Stimulated activated naive CD8-positive, alpha-beta T cell treated with anti-CD3 and anti-CD28 coated beads, Interleukin-15, amount 100 ng/mL, for 72 hours (primary cell): ENCODE data around the gene SZT2.
"Not testable (repeated sequence)": the region's sequence is repeated elsewhere in the genome, so short reads cannot be mapped to it uniquely, and the experiment has no call there.

ENCODE experiments used
- ATAC-seq: fragments of 150-1000 bp; cut with Tn5 transposase; 2 replicates; pipeline ENCODE4 v1.10.0; 2021; ENCODE audit warnings: mild to moderate bottlenecking, moderate library complexity
- DNase-seq, 2 donors: peaks; one replicate each; pipeline ENCODE4 v3.0.0; 2021 to 2022
- H3K27ac Mint-ChIP-seq, 2 donors: one replicate each; pipeline ENCODE4 v1.8.0; 2022; ENCODE audit warnings: mild to moderate bottlenecking in 2 of 2, mixed read lengths in 2 of 2, moderate library complexity in 2 of 2
- H3K27me3 Mint-ChIP-seq: one replicate; pipeline ENCODE4 v1.8.0; 2022; ENCODE audit warnings: mixed read lengths
- H3K4me1 Mint-ChIP-seq: one replicate; pipeline ENCODE4 v1.8.0; 2022; ENCODE audit warnings: mild to moderate bottlenecking, mixed read lengths
- H3K4me3 Mint-ChIP-seq, 2 donors: one replicate each; pipeline ENCODE4 v1.8.0; 2022; ENCODE audit warnings: mild to moderate bottlenecking in 2 of 2, mixed read lengths in 2 of 2, moderate library complexity in 1 of 2
- H3K9me3 Mint-ChIP-seq, 2 donors: one replicate each; pipeline ENCODE4 v1.8.0; 2022; ENCODE audit warnings: mixed read lengths in 2 of 2

Gene SZT2

DNA sequence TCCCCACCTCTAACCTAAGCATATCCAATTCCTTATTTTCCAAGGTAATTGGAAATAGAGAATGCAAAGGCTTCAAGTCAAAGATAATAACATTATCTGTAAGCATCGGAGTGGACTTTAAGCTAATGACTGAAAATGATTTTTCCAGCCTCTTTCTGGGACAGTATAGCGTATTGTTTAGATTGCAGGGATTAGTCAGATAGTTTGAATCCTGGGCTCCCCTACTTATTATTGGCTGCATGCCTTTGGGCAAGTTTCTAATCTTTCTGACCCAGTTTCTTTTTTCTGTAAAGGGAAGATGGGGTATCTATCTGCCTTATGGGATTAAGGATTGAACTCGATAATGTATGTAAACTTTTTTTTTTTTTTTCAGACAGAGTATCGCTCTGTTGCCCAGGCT is 32.4 kb upstream of the SZT2 start:
- no peaks in the 10 kb centered on the region for H3K27me3 Mint-ChIP-seq
- ATAC-seq: no peak
- H3K4me1 Mint-ChIP-seq: peaks cover 38% of the 10 kb centered on the region
- H3K27ac Mint-ChIP-seq: no peak overlapping the region
- no peak for DNase-seq
- H3K9me3 Mint-ChIP-seq: no peaks in the 10 kb centered on the region
- peak overlapping the region in 1 of 2 donors; percentile 98 for H3K4me3 Mint-ChIP-seq

DNA sequence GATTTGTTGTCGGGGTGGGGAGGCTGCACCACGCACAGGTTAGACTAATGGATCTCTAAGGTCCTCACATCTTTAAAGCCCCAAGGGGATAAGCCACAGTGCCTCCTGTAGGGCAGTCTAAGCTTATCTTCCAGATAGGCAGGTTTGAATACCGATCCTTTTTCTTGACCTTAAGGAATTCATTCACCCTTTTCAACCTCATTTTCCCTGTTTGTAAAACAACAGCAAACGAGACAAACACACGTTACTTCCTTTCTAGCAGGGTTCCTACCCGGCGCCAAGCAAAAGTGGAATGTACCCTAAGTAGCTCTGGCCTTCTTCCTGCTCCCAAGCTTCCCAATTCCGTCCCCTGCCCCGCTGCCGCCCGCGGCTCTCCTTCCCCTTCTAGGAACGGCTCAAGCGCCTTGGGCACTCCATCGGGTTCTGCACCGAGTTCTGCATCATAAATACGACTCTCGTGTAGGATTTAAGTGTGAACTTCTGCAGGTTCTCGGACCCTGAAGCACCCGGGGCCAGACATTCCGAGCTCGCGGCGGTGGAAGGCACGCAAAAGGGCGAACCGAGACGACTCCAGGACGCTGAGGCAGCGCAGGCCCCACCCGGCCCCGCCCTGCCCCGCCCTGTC is 31.5 kb upstream of the SZT2 start:
- H3K4me1 Mint-ChIP-seq: peaks cover 48% of the 10 kb centered on the region
- ATAC-seq: peak; percentile 38
- H3K27me3 Mint-ChIP-seq: no peaks in the 10 kb centered on the region
- H3K9me3 Mint-ChIP-seq: no peaks in the 10 kb centered on the region
- no peak for DNase-seq
- H3K27ac Mint-ChIP-seq: peak overlapping the region; percentile 95 to 96
- peak overlapping the region; percentile 94 to 98 for H3K4me3 Mint-ChIP-seq

DNA sequence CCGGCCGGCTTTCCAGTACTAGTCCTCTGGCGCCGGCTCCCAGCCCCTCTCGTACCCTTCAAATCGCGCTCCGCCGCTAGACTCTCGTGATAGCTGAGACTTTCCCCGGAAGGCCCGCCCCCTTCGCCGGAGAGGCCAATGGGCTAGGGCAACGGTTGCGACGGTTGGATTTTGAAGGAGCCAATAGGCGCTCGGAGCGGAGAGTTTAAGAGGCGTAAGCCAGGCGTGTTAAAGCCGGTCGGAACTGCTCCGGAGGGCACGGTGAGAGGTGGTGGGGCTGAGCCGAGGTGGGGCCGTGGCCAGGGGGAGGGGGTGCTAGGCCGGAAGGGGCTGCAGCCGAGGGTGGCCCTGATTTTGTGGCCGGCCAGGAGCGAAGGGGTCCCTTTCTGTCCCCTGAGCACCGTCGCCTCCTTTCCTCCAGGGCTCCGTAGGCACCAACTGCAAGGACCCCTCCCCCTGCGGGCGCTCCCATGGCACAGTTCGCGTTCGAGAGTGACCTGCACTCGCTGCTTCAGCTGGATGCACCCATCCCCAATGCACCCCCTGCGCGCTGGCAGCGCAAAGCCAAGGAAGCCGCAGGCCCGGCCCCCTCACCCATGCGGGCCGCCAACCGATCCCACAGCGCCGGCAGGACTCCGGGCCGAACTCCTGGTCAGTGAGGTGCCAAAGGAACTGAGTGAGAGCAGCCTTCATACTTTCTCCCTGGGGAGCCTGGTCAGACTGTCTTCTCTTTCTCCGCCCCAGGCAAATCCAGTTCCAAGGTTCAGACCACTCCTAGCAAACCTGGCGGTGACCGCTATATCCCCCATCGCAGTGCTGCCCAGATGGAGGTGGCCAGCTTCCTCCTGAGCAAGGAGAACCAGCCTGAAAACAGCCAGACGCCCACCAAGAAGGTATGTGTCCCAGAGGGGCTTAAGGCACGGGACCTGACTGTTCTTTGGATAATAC is 30.7 kb upstream of the SZT2 start, which contains the start of gene CDC20:
Gene CDC20, plus strand, starts transcription at position 236 of the 948 bp plus-strand sequence. Its CDS starts 235 bp downstream, at position 471.
- no peaks in the 10 kb centered on the region for H3K9me3 Mint-ChIP-seq
- ATAC-seq: peak; percentile 98
- DNase-seq: peak; percentile 98 to 99
- no peaks in the 10 kb centered on the region for H3K27me3 Mint-ChIP-seq
- H3K27ac Mint-ChIP-seq: peak within 1 kb of the TSS; percentile 95 to 96
- H3K4me1 Mint-ChIP-seq: peaks cover 56% of the 10 kb centered on the region
- H3K4me3 Mint-ChIP-seq: peak within 1 kb of the TSS; percentile 94 to 98

- Mint-ChIP-seq H3K9me3 (no peaks in the 10 kb centered on the region), H3K27me3 (no peaks in the 10 kb centered on the region), H3K27ac (peak overlapping the region; percentile 80 to 94), H3K4me1 (peaks cover 63% of the 10 kb centered on the region), H3K4me3 (peak overlapping the region; percentile 94 to 98)
- ATAC-seq (no peak), DNase-seq (no peak)
These were observed 30.0 kb upstream of the SZT2 start for GRCh38 chr1:43359696-43360095.

GRCh38 chr1:43360616-43361015 is 29.1 kb upstream of the SZT2 start:
- peaks cover 72% of the 10 kb centered on the region for H3K4me1 Mint-ChIP-seq

GRCh38 chr1:43363283-43363934 is 26.3 kb upstream of the SZT2 start:
- H3K9me3 Mint-ChIP-seq: no peaks in the 10 kb centered on the region
- no peaks in the 10 kb centered on the region for H3K27me3 Mint-ChIP-seq
- ATAC-seq (no peak), DNase-seq (no peak)
- H3K4me1 Mint-ChIP-seq: peaks cover 84% of the 10 kb centered on the region
- H3K4me3 Mint-ChIP-seq: no peak overlapping the region
- no peak overlapping the region for H3K27ac Mint-ChIP-seq

More at GRCh38 chr1:43360616-43361015, 29.1 kb upstream of the SZT2 start:
- peak overlapping the region in 1 of 2 donors; percentile 87 for H3K27ac Mint-ChIP-seq
- peak overlapping the region; percentile 94 to 98 for H3K4me3 Mint-ChIP-seq
- ATAC-seq: no peak
- H3K27me3 Mint-ChIP-seq: no peaks in the 10 kb centered on the region
- no peaks in the 10 kb centered on the region for H3K9me3 Mint-ChIP-seq
- no peak for DNase-seq

DNA sequence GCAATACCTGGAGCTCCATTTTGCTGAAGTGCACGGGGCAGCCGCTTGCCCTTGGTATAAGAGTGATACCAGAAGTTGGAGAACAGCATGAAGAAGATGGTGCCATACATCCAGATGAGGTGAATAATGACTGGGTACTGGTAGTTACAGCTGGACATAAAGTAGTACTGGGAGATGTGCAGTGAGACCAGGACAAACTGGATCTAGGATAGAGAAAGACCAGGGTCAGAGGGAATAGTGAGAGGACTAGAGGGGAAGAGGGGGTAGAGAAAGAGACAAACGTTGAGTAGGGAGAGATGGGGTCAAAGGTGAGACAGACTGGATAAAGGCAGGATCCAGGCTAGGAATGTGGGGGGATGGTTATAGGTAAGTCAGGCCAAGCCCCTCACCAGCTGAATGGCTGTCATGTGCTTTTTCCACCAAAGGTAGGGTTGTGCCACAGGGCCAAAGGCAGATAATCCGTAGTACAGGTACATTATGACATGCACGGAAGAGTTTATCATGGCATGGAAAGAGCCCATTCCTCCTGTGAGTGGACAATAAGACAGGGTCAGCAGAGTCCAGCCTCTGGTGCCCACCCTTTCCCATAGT is 25.7 kb upstream of the SZT2 start:
- Mint-ChIP-seq H3K9me3 (no peaks in the 10 kb centered on the region), H3K4me1 (peaks cover 89% of the 10 kb centered on the region), H3K4me3 (no peak overlapping the region), H3K27me3 (no peaks in the 10 kb centered on the region), H3K27ac (no peak overlapping the region)
- DNase-seq: no peak
- no peak for ATAC-seq

- H3K27me3 Mint-ChIP-seq: no peaks in the 10 kb centered on the region
- H3K27ac Mint-ChIP-seq: peak overlapping the region; percentile 6 to 74
- H3K4me3 Mint-ChIP-seq: peak overlapping the region; percentile 88 to 90
- no peak for DNase-seq
- H3K4me1 Mint-ChIP-seq: peaks cover 81% of the 10 kb centered on the region
- no peak for ATAC-seq
- no peaks in the 10 kb centered on the region for H3K9me3 Mint-ChIP-seq
These were observed 24.0 kb upstream of the SZT2 start for GRCh38 chr1:43365678-43366077.

DNA sequence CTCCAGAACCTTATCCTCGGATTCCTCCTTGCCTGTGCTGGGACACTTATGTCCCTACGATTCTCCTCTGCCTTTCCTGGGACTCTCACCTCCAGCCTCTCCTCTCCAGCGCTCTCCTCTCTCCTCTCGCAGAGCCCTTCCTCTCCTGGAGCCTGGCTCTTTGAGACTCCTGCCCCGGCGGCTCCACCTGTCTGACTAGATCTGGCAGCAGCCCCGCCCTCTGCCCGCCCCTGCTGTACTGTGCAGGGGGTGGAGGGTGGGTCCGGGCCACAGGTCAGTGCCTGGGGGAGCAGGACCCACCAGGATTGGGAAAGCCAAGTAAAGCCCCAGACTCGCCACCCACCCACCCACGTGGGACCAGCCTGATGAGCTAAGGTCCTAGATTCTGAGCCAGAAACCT is 23.5 kb upstream of the SZT2 start:
- no peaks in the 10 kb centered on the region for H3K9me3 Mint-ChIP-seq
- peaks cover 78% of the 10 kb centered on the region for H3K4me1 Mint-ChIP-seq
- H3K27me3 Mint-ChIP-seq: no peaks in the 10 kb centered on the region
- H3K4me3 Mint-ChIP-seq: peak overlapping the region; percentile 88 to 90
- ATAC-seq (no peak), DNase-seq (no peak)
- peak overlapping the region; percentile 3 to 69 for H3K27ac Mint-ChIP-seq

- DNase-seq (no peak), ATAC-seq (no peak)
These were observed 23.1 kb upstream of the SZT2 start for GRCh38 chr1:43366601-43367025.

DNA sequence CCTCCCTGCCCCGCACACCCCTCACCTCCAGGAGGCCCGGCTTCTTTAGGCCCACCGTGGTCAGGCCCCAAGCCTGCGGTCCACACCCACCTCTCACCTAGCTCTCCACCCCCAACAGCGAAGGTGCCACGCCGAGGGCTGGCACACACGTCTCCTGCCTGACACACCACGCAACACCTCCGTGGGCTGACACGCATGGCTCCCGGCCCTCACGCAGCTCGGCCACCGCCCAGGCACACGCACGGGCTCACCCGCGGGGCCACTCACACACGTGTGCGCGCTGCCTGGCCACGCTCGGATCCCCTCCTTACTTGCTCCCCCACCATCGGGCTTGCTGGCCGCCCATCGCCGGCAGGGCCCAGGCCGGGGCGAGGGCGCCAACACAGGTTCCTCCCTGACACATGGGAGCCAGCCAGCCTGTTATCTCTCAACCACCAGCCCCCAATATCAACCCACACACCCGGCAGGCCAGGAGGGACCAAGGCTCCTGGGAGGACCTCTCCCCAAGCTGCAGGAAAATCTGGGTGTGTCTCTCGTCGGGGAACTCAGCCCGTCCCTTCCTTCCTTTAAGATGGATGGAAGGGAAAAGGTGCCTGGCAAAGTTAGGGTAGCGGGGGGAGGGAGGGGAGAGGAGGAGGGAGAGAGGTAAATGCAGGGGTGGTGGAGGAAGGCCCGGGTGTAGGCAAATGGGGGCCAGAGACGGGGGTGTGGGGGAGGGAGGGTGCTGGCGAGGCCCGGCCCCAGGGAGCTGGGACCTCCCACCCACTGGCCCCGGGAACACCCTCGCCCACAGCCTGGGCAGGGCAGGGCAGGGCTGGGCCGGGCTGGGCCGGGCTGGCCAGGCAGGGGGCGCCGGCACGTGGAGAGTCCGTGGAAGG is 22.4 kb upstream of the SZT2 start:
- peak; percentile 42 to 48 for DNase-seq

More at GRCh38 chr1:43366601-43367025, 23.1 kb upstream of the SZT2 start:
- Mint-ChIP-seq H3K4me3 (peak overlapping the region; percentile 88 to 90), H3K9me3 (no peaks in the 10 kb centered on the region), H3K27me3 (no peaks in the 10 kb centered on the region), H3K4me1 (peaks cover 73% of the 10 kb centered on the region), H3K27ac (peak overlapping the region; percentile 80 to 96)

GRCh38 chr1:43367904-43368645 is 21.6 kb upstream of the SZT2 start, which contains the start of gene ELOVL1:
Gene ELOVL1, minus strand, starts transcription at chr1:43368011. Its CDS starts 2,402 bp downstream, at chr1:43365609.
- ATAC-seq: peak; percentile 86
- peaks cover 59% of the 10 kb centered on the region for H3K4me1 Mint-ChIP-seq
- no peaks in the 10 kb centered on the region for H3K27me3 Mint-ChIP-seq
- peak within 1 kb of the TSS; percentile 95 to 97 for H3K27ac Mint-ChIP-seq
- H3K4me3 Mint-ChIP-seq: peak within 1 kb of the TSS; percentile 92 to 100
- H3K9me3 Mint-ChIP-seq: no peaks in the 10 kb centered on the region
- peak; percentile 86 to 87 for DNase-seq

More for the DNA sequence above, 22.4 kb upstream of the SZT2 start:
- Mint-ChIP-seq H3K27ac (peak overlapping the region; percentile 80 to 96), H3K4me1 (peaks cover 67% of the 10 kb centered on the region), H3K27me3 (no peaks in the 10 kb centered on the region), H3K9me3 (no peaks in the 10 kb centered on the region), H3K4me3 (peak overlapping the region; percentile 88 to 90)
- ATAC-seq: peak; percentile 66

DNA sequence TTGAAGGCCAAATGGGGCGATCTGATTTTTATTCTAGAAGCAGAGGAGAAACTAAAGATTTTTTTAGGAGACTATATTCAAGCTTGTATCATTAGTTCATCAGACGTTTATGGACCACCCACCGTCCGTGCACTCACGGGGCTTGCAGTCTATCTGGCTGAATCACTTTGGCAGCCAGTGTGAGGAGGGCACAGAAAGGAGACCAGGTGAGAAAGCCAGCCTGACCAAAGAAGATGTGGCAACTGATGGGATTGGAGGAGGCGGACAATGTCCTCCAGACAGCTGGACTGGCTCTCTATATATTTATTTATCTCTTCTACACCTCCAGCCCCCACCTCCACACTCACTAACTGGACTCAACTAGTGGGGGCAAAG is 21.1 kb upstream of the SZT2 start:
- no peaks in the 10 kb centered on the region for H3K27me3 Mint-ChIP-seq
- H3K9me3 Mint-ChIP-seq: no peaks in the 10 kb centered on the region
- ATAC-seq (no peak), DNase-seq (no peak)
- peak overlapping the region; percentile 92 to 100 for H3K4me3 Mint-ChIP-seq
- H3K4me1 Mint-ChIP-seq: peaks cover 53% of the 10 kb centered on the region
- peak overlapping the region; percentile 16 to 97 for H3K27ac Mint-ChIP-seq

- peaks cover 42% of the 10 kb centered on the region for H3K4me1 Mint-ChIP-seq
- not testable (repeated sequence) for H3K27ac Mint-ChIP-seq, H3K27me3 Mint-ChIP-seq, H3K4me3 Mint-ChIP-seq, H3K9me3 Mint-ChIP-seq, ATAC-seq, DNase-seq
These were observed 19.9 kb upstream of the SZT2 start for GRCh38 chr1:43369779-43370178.
